ENCODE data around the gene SH3BGRL2. TPM values are rescaled to one million over a fixed set of nuclear protein-coding genes. Genes with fewer than 3 reads are reported as not detected.

SH3BGRL2 gene
- polyA plus RNA-seq (ENCODE audit: low read depth in 6 of 6), result 1 to 10 TPM in 3 of 6 donors, under 1 TPM in 2, not detected in 1; 0.61 to 2.2 (median 1.8) TPM

- H3K9me3 Mint-ChIP-seq, result peaks cover 0 to 6% (median 0%) of the 10 kb centered on the region in 7 donors
- no peak within 1 kb of the TSS for H3K27ac Mint-ChIP-seq
- peak within 1 kb of the TSS; percentile 61 to 88 (median 82) for H3K4me3 Mint-ChIP-seq
- no peak for DNase-seq
- H3K36me3 Mint-ChIP-seq, result no peaks in the 10 kb centered on the region
- peaks cover 9 to 14% (median 11%) of the 10 kb centered on the region in 3 donors for H3K4me1 Mint-ChIP-seq
- H3K27me3 Mint-ChIP-seq, result peaks cover 34 to 57% (median 53%) of the 10 kb centered on the region in 3 donors
- peak in 1 of 2 donors; percentile 13 for ATAC-seq (ENCODE audit: low read depth in 2 of 2)
Measured at GRCh38 chr6:79630883-79631692, at the start of gene SH3BGRL2. Gene SH3BGRL2 (plus strand): TSS chr6:79631329. CDS start chr6:79631462, 133 bp downstream.

- ATAC-seq (ENCODE audit: low read depth in 2 of 2) (no peak), DNase-seq (no peak)
- Mint-ChIP-seq H3K4me1 (no peaks in the 10 kb centered on the region), H3K9me3 (peaks cover 0 to 50% (median 25%) of the 10 kb centered on the region in 7 donors), H3K4me3 (no peak overlapping the region), H3K27ac (no peak overlapping the region), H3K27me3 (peaks cover 0 to 4% (median 0%) of the 10 kb centered on the region in 3 donors), H3K36me3 (no peaks in the 10 kb centered on the region)
Measured at GRCh38 chr6:79584332-79584731, 46.8 kb upstream of the SH3BGRL2 start.

- Mint-ChIP-seq H3K36me3 (no peaks in the 10 kb centered on the region), H3K27ac (no peak overlapping the region), H3K4me3 (no peak overlapping the region), H3K4me1 (no peaks in the 10 kb centered on the region), H3K9me3 (peaks cover 0 to 31% (median 13%) of the 10 kb centered on the region in 7 donors), H3K27me3 (no peaks in the 10 kb centered on the region)
- DNase-seq, result no peak
- no peak for ATAC-seq (ENCODE audit: low read depth in 2 of 2)
Measured at GRCh38 chr6:79586548-79586947, 44.6 kb upstream of the SH3BGRL2 start.

- peaks cover 0 to 20% (median 4%) of the 10 kb centered on the region in 7 donors for H3K9me3 Mint-ChIP-seq
- ATAC-seq (ENCODE audit: low read depth in 2 of 2) (no peak), DNase-seq (no peak)
- no peaks in the 10 kb centered on the region for H3K4me1 Mint-ChIP-seq
- H3K27me3 Mint-ChIP-seq, result no peaks in the 10 kb centered on the region
- H3K27ac Mint-ChIP-seq, result no peak overlapping the region
- no peaks in the 10 kb centered on the region for H3K36me3 Mint-ChIP-seq
- H3K4me3 Mint-ChIP-seq, result no peak overlapping the region
Measured at GRCh38 chr6:79589701-79590100, 41.4 kb upstream of the SH3BGRL2 start.

- no peak for ATAC-seq (ENCODE audit: low read depth in 2 of 2)
- no peak for DNase-seq
- Mint-ChIP-seq H3K9me3 (peaks cover 0 to 3% (median 0%) of the 10 kb centered on the region in 7 donors), H3K27me3 (peaks cover 0 to 5% (median 0%) of the 10 kb centered on the region in 3 donors), H3K36me3 (no peaks in the 10 kb centered on the region), H3K4me1 (no peaks in the 10 kb centered on the region), H3K27ac (no peak overlapping the region), H3K4me3 (no peak overlapping the region)
Measured at GRCh38 chr6:79597155-79597554, 34.0 kb upstream of the SH3BGRL2 start.

GRCh38 chr6:79598012-79598411, 33.1 kb upstream of the SH3BGRL2 start:
- Mint-ChIP-seq H3K27ac (no peak overlapping the region), H3K36me3 (no peaks in the 10 kb centered on the region), H3K9me3 (peaks cover 0 to 3% (median 0%) of the 10 kb centered on the region in 7 donors), H3K27me3 (peaks cover 0 to 5% (median 0%) of the 10 kb centered on the region in 3 donors), H3K4me3 (no peak overlapping the region), H3K4me1 (no peaks in the 10 kb centered on the region)
- ATAC-seq (ENCODE audit: low read depth in 2 of 2) (no peak), DNase-seq (no peak)

GRCh38 chr6:79599725-79600259, 31.3 kb upstream of the SH3BGRL2 start:
- no peak for DNase-seq
- no peaks in the 10 kb centered on the region for H3K4me1 Mint-ChIP-seq
- ATAC-seq (ENCODE audit: low read depth in 2 of 2), result no peak
- H3K9me3 Mint-ChIP-seq, result peaks cover 0 to 3% (median 0%) of the 10 kb centered on the region in 7 donors
- H3K4me3 Mint-ChIP-seq, result no peak overlapping the region
- no peaks in the 10 kb centered on the region for H3K36me3 Mint-ChIP-seq
- peaks cover 0 to 5% (median 0%) of the 10 kb centered on the region in 3 donors for H3K27me3 Mint-ChIP-seq
- H3K27ac Mint-ChIP-seq, result no peak overlapping the region

- Mint-ChIP-seq H3K4me1 (no peaks in the 10 kb centered on the region), H3K27me3 (peaks cover 0 to 5% (median 0%) of the 10 kb centered on the region in 3 donors), H3K27ac (no peak overlapping the region), H3K9me3 (no peaks in the 10 kb centered on the region), H3K4me3 (no peak overlapping the region), H3K36me3 (no peaks in the 10 kb centered on the region)
- DNase-seq, result no peak
- ATAC-seq (ENCODE audit: low read depth in 2 of 2), result no peak
Measured at GRCh38 chr6:79600313-79600712, 30.8 kb upstream of the SH3BGRL2 start.

- H3K27ac Mint-ChIP-seq, result no peak overlapping the region
- no peak for ATAC-seq (ENCODE audit: low read depth in 2 of 2)
- no peak for DNase-seq
- H3K4me3 Mint-ChIP-seq, result no peak overlapping the region
- H3K9me3 Mint-ChIP-seq, result no peaks in the 10 kb centered on the region
- peaks cover 0 to 5% (median 0%) of the 10 kb centered on the region in 3 donors for H3K27me3 Mint-ChIP-seq
- H3K36me3 Mint-ChIP-seq, result no peaks in the 10 kb centered on the region
- H3K4me1 Mint-ChIP-seq, result no peaks in the 10 kb centered on the region
Measured at GRCh38 chr6:79600812-79601609, 30.1 kb upstream of the SH3BGRL2 start.

GRCh38 chr6:79602859-79603258, 28.3 kb upstream of the SH3BGRL2 start:
- Mint-ChIP-seq H3K4me1 (no peaks in the 10 kb centered on the region), H3K36me3 (no peaks in the 10 kb centered on the region), H3K4me3 (no peak overlapping the region), H3K27me3 (peaks cover 0 to 10% (median 5%) of the 10 kb centered on the region in 3 donors), H3K9me3 (peaks cover 0 to 1% (median 0%) of the 10 kb centered on the region in 7 donors), H3K27ac (no peak overlapping the region)
- DNase-seq (no peak), ATAC-seq (ENCODE audit: low read depth in 2 of 2) (no peak)

- DNase-seq, result no peak
- Mint-ChIP-seq H3K4me3 (no peak overlapping the region), H3K36me3 (no peaks in the 10 kb centered on the region), H3K9me3 (peaks cover 0 to 5% (median 0%) of the 10 kb centered on the region in 7 donors), H3K27me3 (peaks cover 0 to 15% (median 5%) of the 10 kb centered on the region in 3 donors), H3K27ac (no peak overlapping the region), H3K4me1 (no peaks in the 10 kb centered on the region)
- no peak for ATAC-seq (ENCODE audit: low read depth in 2 of 2)
Measured at GRCh38 chr6:79604583-79605037, 26.5 kb upstream of the SH3BGRL2 start.

GRCh38 chr6:79605061-79605460, 26.1 kb upstream of the SH3BGRL2 start:
- no peak for ATAC-seq (ENCODE audit: low read depth in 2 of 2)
- H3K9me3 Mint-ChIP-seq, result peaks cover 0 to 5% (median 0%) of the 10 kb centered on the region in 7 donors
- no peaks in the 10 kb centered on the region for H3K36me3 Mint-ChIP-seq

More at GRCh38 chr6:79605061-79605460, 26.1 kb upstream of the SH3BGRL2 start:
- Mint-ChIP-seq H3K4me3 (no peak overlapping the region), H3K27ac (no peak overlapping the region), H3K4me1 (no peaks in the 10 kb centered on the region), H3K27me3 (peaks cover 0 to 15% (median 5%) of the 10 kb centered on the region in 3 donors)
- no peak for DNase-seq

Measured in naive B cell (primary cell).